Progenitor cell of endocrine pancreas (in vitro differentiated cells): ENCODE data around the gene GLYATL1. TPM values are rescaled to one million over a fixed set of nuclear protein-coding genes. Genes with fewer than 3 reads are reported as not detected.
A peak's percentile ranks its signal among the peaks of the same experiment; 100 is the strongest.

ENCODE experiments used
- DNase-seq: peaks from one replicate; pipeline ENCODE4 v3.0.0; 2021; ENCODE audit warnings: low spot score; ENCODE audit not compliant: unreplicated experiment
- H3K27ac Mint-ChIP-seq: 2 replicates; pipeline ENCODE4 v1.8.0; 2021; ENCODE audit warnings: mild to moderate bottlenecking, moderate library complexity, mixed read lengths
- H3K27me3 Mint-ChIP-seq: 2 replicates; pipeline ENCODE4 v1.8.0; 2021; ENCODE audit warnings: mixed read lengths
- H3K36me3 Mint-ChIP-seq: 2 replicates; pipeline ENCODE4 v1.8.0; 2022; ENCODE audit warnings: mixed read lengths; ENCODE audit not compliant: insufficient read depth
- H3K4me1 Mint-ChIP-seq: 2 replicates; pipeline ENCODE4 v1.8.0; 2021; ENCODE audit warnings: low read depth, mixed read lengths
- H3K4me3 Mint-ChIP-seq: 2 replicates; pipeline ENCODE4 v1.8.0; 2021; ENCODE audit warnings: low read depth, mild to moderate bottlenecking, moderate library complexity, mixed read lengths
- H3K9me3 Mint-ChIP-seq: 2 replicates; pipeline ENCODE4 v1.8.0; 2021; ENCODE audit warnings: low read depth, mixed read lengths
- total RNA-seq: library from RNA; stranded (reverse); gene quantifications from 2 replicates; pipeline ENCODE4 v1.2.1, GENCODE V29; 2021
- TF ChIP-seq, protein P1 (sequence below): fragments of 200-600 bp; sonication (generic); IDR thresholded peaks from one replicate; pipeline ENCODE4 v1.5.0; 2021; ENCODE audit warnings: antibody characterized with exemption, mild to moderate bottlenecking; ENCODE audit not compliant: unreplicated experiment

The GLYATL1 gene
- total RNA-seq, 1 donor from 2014 or later = 25.3 TPM

DNA sequence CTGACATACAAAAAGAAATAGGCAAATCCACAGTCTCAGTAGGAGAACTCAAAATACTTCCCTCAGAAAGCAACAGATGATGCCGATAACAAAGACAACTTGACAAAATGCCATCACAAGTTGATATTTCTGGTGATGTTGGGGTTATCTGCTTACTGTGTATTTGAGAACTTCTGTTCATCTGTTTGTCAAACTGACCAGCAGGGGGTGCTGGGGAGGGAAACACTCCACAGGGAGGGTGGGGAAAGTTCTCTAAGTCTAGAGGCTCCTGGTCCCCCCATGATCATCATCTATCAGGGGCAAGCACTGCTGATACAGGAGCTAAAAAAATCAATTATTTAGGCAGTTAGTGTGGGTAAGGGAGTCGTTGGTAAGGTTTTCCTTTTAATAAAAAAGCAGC is 19.2 kb downstream of the GLYATL1 start:
- no peaks in the 10 kb centered on the region for H3K27me3 Mint-ChIP-seq
- no peak overlapping the region for H3K27ac Mint-ChIP-seq
- H3K4me3 Mint-ChIP-seq = no peak overlapping the region
- H3K4me1 Mint-ChIP-seq = peaks cover 2% of the 10 kb centered on the region
- no peak for DNase-seq
- H3K9me3 Mint-ChIP-seq = no peaks in the 10 kb centered on the region
- TF ChIP-seq, protein P1, sequence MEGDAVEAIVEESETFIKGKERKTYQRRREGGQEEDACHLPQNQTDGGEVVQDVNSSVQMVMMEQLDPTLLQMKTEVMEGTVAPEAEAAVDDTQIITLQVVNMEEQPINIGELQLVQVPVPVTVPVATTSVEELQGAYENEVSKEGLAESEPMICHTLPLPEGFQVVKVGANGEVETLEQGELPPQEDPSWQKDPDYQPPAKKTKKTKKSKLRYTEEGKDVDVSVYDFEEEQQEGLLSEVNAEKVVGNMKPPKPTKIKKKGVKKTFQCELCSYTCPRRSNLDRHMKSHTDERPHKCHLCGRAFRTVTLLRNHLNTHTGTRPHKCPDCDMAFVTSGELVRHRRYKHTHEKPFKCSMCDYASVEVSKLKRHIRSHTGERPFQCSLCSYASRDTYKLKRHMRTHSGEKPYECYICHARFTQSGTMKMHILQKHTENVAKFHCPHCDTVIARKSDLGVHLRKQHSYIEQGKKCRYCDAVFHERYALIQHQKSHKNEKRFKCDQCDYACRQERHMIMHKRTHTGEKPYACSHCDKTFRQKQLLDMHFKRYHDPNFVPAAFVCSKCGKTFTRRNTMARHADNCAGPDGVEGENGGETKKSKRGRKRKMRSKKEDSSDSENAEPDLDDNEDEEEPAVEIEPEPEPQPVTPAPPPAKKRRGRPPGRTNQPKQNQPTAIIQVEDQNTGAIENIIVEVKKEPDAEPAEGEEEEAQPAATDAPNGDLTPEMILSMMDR = peak; percentile 55
- peaks cover 9% of the 10 kb centered on the region for H3K36me3 Mint-ChIP-seq

GRCh38 chr11:58963551-58964104 is 24.3 kb downstream of the GLYATL1 start:
- Mint-ChIP-seq H3K27ac (peak overlapping the region; percentile 87), H3K36me3 (no peaks in the 10 kb centered on the region), H3K4me1 (peaks cover 2% of the 10 kb centered on the region), H3K27me3 (peaks cover 17% of the 10 kb centered on the region), H3K9me3 (no peaks in the 10 kb centered on the region), H3K4me3 (peak overlapping the region; percentile 80)
- TF ChIP-seq, protein P1 = peak; percentile 48
- peak; percentile 38 for DNase-seq

GRCh38 chr11:58965246-58965985 is 26.1 kb downstream of the GLYATL1 start:
- no peak for DNase-seq
- Mint-ChIP-seq H3K9me3 (no peaks in the 10 kb centered on the region), H3K27me3 (peaks cover 22% of the 10 kb centered on the region), H3K4me1 (peaks cover 2% of the 10 kb centered on the region), H3K27ac (no peak overlapping the region), H3K4me3 (no peak overlapping the region), H3K36me3 (no peaks in the 10 kb centered on the region)
- TF ChIP-seq, protein P1 = no peak

GRCh38 chr11:58968251-58968711 is 29.0 kb downstream of the GLYATL1 start:
- peaks cover 10% of the 10 kb centered on the region for H3K9me3 Mint-ChIP-seq
- DNase-seq = no peak
- H3K27ac Mint-ChIP-seq = no peak overlapping the region
- peaks cover under 1% of the 10 kb centered on the region for H3K4me1 Mint-ChIP-seq
- no peak overlapping the region for H3K4me3 Mint-ChIP-seq
- peaks cover 22% of the 10 kb centered on the region for H3K27me3 Mint-ChIP-seq
- H3K36me3 Mint-ChIP-seq = peaks cover 2% of the 10 kb centered on the region
- TF ChIP-seq, protein P1 = no peak

DNA sequence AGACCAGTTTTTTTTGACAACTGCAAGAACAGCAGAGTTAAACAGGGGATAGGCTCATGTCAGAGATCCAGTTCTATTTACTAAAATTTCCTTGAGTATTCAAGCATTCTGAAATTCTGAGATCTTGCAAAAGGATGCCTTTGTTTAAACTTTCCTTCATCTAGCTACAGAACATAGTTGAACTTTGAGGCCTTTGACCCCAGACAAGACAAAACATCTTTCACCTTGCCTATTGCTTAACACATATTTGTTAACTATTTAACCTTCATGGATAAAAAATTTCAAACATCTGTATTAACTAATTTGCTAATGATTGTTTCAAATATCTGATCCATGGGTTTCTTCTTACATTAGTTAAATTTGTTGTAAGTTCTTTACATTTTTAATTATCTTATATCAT is 38.2 kb downstream of the GLYATL1 start:
- no peak for DNase-seq
- H3K36me3 Mint-ChIP-seq = peaks cover 1% of the 10 kb centered on the region
- no peaks in the 10 kb centered on the region for H3K27me3 Mint-ChIP-seq
- TF ChIP-seq, protein P1 = no peak
- H3K9me3 Mint-ChIP-seq = peaks cover 20% of the 10 kb centered on the region
- H3K4me1 Mint-ChIP-seq = no peaks in the 10 kb centered on the region
- no peak overlapping the region for H3K4me3 Mint-ChIP-seq
- H3K27ac Mint-ChIP-seq = no peak overlapping the region
